Superior temporal gyrus (tissue), 1 donor: ENCODE data around the gene YPEL4.

ENCODE experiments used
- DNase-seq: peaks from one replicate; pipeline ENCODE4 v3.0.0-alpha.2; 2016; ENCODE audit errors: extremely low spot score

Gene YPEL4

DNA sequence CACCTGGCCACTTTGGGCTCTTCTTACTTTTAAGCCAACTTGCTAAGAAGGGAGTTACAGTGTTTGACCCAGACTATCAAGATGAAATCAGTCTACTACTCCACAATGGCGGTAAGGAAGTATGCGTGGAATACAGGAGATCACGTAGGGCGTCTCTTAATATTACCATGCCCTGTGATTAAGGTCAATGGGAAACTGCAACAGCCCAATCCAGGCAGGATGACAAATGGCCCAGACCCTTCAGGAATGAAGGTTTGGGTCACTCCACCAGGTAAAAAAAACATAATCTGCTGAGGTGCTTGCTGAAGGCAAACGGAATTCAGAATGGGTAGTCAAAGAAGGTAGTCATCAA is 1.0 kb upstream of the YPEL4 start:
- no peak for DNase-seq

GRCh38 chr11:57648801-57649735 is 644 bp downstream of the YPEL4 start:
- DNase-seq, result peak; percentile 49

DNA sequence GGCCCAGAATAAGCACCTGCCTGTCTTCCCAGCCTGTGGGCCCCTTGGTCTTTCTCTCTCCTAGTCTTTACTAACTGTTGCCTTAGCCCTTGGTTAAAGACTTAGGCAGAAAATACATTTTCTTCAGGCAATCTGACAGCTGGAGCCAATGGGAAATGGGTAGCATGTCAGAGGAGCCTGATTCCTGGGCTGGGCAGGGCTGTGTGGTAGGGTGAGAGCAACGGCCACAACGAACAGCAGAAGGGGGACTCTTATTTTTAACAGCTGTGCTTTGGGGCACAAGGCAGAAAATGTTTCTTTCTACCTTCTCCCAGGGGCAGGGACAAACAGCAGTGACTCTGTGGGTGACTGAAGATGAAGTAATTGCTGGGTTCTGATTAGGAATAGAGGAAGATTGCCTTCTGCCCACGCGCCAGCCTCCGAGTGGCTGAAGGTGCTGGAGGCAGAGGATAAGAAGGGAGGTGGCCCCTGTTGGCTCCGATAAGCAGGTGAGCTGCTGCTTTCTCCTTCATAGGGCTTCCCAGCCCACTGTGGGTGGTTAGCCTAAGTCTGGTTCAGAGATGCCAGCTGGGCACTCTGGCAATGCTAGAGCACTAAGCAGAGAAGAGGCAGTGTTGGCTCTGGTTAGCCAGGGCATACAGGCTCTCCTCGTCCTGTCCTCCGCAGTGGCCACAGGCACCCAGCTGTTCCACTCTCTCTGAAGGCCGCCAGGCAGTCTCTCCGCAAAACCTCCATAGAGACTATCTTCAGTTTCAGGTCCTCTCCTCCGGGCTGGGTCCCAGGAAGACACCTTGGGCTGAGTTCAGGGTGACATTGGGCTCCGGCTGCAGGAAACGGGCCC is 1.5 kb downstream of the YPEL4 start:
- peak; percentile 51 for DNase-seq

GRCh38 chr11:57647372-57647771 is 2.3 kb downstream of the YPEL4 start:
- peak; percentile 17 for DNase-seq

GRCh38 chr11:57646799-57647303 is 2.9 kb downstream of the YPEL4 start:
- no peak for DNase-seq

GRCh38 chr11:57646194-57646798 is 3.4 kb downstream of the YPEL4 start:
- no peak for DNase-seq

GRCh38 chr11:57645689-57646085 is 4.0 kb downstream of the YPEL4 start:
- no peak for DNase-seq

DNA sequence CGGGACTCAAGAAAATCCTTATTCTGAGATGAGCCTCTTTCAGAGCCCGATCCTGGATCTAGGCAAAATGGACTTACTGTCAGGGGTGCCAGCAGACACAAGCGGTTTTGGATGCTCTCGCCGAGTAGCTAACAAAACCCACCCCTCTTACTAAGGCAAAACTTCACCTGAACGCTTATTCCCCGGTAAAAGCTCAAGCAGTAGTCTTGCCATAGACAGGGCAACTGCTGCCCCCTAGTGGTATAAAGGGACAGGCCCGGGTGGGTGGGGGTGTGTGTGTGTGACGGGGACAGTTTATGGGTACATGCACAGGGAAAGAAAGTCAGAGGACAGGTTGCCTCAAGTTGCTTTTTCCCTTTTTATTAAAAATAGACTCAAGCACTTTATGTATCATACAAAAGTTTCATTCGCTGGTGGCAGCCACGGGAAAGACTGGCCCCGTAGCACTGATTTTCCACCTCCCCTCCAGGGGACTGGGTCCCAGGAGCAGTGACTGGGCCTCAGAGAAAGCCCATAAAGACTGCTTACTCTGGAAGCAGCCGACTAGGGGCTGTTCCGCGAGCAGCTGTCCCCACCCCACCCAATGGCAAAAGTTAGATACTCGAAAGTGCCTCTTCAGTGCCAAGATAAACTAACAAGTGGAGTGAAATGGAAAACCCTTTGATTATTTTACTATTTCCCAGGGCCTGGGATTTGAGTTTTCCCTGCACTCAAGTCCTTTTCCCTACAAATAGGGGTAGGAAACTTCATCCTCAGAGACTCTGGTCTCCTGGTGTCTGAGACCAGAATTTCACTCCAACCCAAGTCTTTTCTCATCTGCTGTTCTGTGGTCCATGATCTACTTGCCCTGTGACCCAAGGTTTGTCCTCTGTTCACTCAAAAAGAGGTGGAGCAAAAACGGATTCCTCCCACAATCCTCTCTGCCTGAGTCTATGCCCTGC is 4.7 kb downstream of the YPEL4 start:
- peak; percentile 85 for DNase-seq

DNA sequence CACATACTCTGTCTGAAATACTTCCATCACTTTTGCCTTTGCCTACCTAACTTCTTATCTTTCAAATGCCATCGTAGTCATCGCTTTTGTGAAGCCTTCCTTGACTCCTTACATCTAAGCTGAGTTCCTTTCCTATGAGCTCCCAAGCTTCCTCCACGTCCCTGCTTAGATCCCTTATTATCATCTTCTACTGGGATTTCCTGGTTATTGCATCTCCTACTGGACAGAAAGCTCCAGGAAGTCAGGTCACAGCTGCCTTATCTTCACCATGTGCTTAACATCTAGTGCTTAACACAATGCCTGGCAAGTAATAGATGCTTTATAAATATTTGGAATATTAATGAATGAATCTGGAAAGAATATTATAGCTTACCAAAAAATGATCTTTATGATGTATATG is 5.9 kb downstream of the YPEL4 start:
- no peak for DNase-seq

DNA sequence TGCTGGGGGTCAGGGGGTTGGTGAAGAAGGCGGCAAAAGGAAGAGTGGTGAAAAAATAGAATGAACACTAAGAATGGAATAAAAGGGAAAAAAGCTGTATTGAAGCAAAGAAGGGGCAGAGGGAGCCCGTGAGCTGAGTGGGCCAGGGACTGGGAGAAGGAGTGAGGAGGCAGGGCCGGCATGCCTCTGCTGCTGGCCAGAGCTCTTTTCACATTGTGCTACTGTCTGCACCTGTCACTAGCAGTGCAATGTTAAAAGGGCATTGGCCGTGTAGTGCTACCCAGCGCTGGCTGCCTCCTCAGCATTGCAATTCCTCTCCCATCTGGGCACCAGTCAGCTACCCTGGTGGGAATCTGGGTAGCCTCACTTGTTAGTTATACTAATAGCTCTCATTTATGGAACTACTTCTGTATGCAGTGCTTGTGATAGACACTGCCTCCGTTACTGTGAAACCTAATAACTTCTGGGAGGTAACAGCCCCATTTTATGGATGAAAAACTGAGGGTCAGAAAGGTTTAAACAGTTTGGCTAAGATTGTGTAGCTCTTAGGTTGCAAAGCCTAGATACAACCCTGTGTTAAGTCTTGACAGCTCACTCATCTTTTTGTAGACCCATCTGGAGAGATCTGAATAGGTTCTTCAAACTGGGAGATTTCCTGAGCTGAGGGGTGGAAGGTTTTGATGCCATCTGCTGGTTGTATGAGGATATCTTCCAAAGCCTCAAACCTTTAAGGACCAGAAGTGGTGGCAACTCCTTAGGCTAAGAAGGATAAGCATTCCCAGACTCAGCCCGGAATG is 8.5 kb downstream of the YPEL4 start:
- DNase-seq, result peak; percentile 75

DNA sequence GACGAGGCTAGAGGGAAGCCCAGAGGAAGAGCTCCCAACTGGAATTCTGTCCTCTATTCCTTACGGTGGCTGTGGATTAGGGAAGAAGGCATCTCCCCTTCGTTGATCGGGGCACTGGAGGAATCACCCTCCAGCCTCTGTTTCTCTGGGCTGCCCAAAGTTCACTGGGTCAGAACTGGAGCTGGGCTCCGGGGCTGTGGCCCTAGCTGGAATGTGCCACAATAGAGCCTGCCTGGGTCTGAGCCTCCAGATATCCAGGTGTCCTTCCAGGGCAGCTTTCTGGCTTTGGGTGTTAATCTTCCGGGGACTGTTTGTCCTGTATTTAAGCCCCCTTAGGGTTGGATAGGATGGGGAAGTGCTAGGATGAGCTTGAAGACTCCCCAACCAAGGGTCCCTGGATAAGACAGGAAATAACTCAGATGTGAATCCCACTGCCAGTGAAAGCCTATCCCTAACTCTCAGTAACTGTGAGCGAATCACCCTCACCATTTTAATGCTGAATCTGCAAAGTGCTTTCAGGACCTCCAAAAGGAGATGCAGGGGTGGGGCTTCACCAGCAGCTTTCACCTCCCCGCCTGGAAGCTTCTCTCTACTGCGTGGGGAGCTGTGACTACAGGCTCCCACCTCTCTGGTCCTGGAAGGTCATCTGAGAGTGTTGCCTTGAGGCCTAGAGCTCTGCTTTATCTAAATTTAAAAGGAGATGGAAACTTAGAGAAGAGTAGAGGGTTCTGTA is 9.5 kb downstream of the YPEL4 start:
- DNase-seq, result no peak

DNA sequence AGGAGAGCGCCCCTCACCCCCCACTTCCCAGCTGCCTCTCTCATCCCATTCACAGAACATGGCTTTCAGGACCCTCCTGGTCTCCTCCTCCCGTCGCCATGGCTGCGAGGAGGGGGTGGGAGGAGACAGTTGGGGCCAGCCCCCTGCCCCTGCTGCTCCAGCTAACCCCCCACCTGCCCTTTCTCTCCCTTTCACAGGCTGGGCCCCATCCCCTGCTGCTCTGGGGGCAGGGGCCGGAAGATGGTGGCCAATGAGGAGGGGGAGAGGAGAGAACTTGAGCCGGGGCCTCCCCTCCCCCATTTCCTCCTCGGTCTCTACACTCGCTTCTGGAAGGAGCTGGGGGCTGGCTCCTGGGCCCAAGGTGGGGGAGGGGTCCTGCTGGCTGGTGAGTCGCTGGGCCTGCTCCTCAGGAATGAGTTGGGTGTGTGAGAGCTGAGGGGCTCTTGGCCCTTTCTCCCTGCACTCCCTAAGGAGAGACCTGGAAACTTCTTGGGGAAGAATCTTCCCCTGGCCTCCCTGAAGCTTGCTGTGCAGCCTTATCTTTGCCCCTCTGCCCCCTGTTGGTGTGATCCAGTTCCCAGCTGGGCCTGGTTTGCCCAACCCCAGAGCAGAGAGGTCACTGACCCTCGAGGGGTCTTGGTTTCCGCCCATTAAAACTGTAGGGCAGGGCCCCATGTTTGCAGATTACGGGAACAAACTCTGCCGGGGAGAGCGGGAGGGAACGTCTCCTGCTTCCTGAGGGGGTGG is 10.2 kb downstream of the YPEL4 start:
- DNase-seq, result no peak

DNA sequence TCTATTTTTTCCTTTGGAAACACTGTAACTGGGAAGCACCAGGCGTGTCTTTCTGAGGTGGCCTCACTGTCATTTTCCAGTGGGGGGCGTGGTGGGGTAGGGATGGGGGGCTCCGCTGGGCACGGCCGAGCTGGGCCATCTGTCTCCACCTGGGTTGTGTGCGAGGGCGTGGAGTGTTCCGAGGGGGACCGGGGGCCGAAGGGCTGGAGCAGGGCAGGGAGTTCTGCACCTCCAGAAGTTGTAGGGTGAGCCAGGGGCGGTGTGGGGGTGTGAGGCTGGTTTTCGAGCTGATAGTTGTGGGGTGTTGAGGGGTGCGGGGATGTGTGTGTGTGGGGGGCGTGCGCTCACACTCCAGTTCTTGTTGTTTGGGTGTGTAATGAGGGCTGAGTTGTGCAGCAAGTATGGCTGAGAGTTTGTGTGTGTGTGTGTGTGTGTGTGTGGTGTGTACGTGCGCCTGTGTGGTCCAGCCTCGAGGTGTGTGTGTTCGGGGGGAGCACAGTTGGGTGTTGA is 10.8 kb downstream of the YPEL4 start:
- DNase-seq, result no peak

DNA sequence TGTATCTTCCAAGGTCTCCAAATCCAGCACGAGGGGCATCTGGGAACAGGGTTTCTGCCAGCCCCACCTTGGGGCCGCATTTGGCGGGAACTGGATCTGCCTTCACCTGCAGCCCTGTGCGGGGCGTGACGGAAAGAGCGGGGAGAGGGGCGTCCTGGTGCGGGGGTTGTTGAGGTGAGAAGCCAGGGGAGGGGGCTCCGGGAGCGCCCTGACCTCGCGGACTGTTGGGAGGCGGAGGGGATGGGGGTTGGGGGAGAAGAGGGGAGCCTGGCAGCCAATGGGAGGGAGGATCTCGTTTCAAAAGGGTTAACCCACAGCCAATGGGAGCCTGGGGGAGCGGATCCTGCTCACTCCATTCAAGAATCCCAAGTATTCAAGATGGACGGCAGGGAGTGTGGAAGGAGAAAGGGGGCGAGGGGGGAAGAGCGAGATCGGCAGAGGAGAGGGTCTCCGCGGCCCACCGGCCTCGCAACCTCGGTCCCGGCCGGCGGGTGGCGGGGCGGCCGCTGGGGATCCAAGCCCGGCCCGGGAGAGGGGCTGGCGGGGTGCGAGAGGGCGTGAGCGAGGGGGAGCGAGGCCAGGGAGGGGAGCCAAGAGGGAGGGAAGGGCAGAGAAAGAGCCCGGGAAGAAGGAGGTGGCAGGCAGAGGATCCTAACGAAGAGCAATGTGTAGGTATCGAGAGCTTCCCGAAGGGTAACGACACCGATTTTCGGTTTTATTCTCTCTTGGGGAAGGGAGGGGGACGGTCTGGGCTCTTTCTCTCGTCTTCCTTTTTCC is 11.5 kb downstream of the YPEL4 start:
- peak; percentile 72 for DNase-seq

GRCh38 chr11:57637626-57638004 is 12.1 kb downstream of the YPEL4 start:
- DNase-seq, result no peak

DNA sequence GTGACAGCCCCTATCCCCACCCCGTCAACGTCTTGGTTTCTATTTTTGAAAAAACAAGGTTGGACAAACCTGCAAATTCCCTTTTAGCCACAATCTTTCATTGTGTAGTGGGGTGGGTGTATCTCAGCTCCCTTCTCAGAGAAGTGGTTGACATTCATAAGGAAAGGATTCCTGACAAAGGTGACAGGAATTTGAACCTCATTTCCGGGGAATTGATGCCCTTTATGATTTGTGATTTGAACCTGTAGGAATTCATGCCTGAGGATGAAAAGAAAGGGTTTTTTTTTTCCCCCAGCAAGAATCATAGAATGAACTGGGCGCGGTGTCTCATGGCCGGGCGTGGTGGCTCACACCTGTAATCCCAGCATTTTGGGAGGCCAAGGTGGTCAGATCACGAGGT is 14.5 kb downstream of the YPEL4 start:
- DNase-seq, result no peak

DNA sequence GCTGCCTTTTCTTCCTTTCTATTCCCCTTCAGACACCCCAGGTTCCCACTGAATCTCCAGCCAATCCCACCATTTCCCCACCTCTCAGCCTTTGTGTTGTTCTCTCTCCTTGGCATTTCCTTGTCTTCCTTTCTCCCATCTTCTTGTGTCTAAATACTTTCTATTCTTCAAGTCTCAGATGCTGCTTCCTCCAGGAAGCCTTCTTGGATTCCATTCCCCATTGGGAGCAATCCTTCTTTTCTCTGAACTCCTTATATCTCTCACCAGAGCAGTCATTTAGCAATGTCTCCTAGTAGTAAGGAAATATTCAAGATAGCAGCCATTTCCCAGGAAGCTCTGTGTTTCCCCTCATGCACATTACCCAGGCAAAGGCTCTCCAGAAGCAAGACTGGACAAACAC is 15.4 kb downstream of the YPEL4 start:
- DNase-seq, result no peak
